B cell (primary cell): ENCODE data around the gene C12orf57.

ENCODE experiments used
- CTCF ChIP-seq: fragments of 200-600 bp; IDR thresholded peaks from one replicate; pipeline ENCODE4 v1.8.0; 2022; ENCODE audit warnings: antibody characterized with exemption, mild to moderate bottlenecking
- EZH2 ChIP-seq: IDR thresholded peaks from 2 replicates; pipeline ENCODE4 v1.6.1; 2012; ENCODE audit warnings: borderline replicate concordance, low read depth, mild to moderate bottlenecking, moderate library complexity, low read length; ENCODE audit not compliant: insufficient read depth, poor library complexity, severe bottlenecking

GRCh38 chr12:6959805-6960592 is 16.2 kb downstream of the C12orf57 start:
- TF ChIP-seq CTCF (no peak), EZH2 (no peak)
